HG03280 (cell line): ENCODE data around the gene MIER2.
"Not testable (repeated sequence)": the region's sequence is repeated elsewhere in the genome, so short reads cannot be mapped to it uniquely, and the experiment has no call there.

Experiments used
- ATAC-seq: cut with Tn5 transposase; IDR thresholded peaks from one replicate; pipeline ENCODE4 v1.9.1; 2021; ENCODE audit warnings: mild to moderate bottlenecking, moderate library complexity; ENCODE audit not compliant: unreplicated experiment

MIER2 gene

GRCh38 chr19:362683-363082 is 18.1 kb upstream of the MIER2 start:
- no peak for ATAC-seq

GRCh38 chr19:362154-362553 is 17.6 kb upstream of the MIER2 start:
- ATAC-seq: no peak

GRCh38 chr19:359653-359925 is 15.0 kb upstream of the MIER2 start:
- no peak for ATAC-seq

GRCh38 chr19:355536-355935 is 10.9 kb upstream of the MIER2 start:
- ATAC-seq: not testable (repeated sequence)

- ATAC-seq: no peak
These were observed 10.5 kb upstream of the MIER2 start for GRCh38 chr19:355134-355533.

- ATAC-seq: no peak
These were observed 7.5 kb upstream of the MIER2 start for GRCh38 chr19:351976-352625.

GRCh38 chr19:347946-348861 is 3.6 kb upstream of the MIER2 start:
- ATAC-seq: no peak

GRCh38 chr19:345320-345879 is 804 bp upstream of the MIER2 start:
- ATAC-seq: no peak

GRCh38 chr19:343941-344624 is 513 bp downstream of the MIER2 start:
- ATAC-seq: peak; percentile 44

- no peak for ATAC-seq
These were observed 1.1 kb downstream of the MIER2 start for GRCh38 chr19:343451-343931.

GRCh38 chr19:342801-343421 is 1.7 kb downstream of the MIER2 start:
- no peak for ATAC-seq

GRCh38 chr19:342128-342455 is 2.5 kb downstream of the MIER2 start:
- no peak for ATAC-seq

- ATAC-seq: no peak
These were observed 3.0 kb downstream of the MIER2 start for GRCh38 chr19:341386-342127.

GRCh38 chr19:340620-341385 is 3.8 kb downstream of the MIER2 start:
- ATAC-seq: no peak

GRCh38 chr19:339262-339887 is 5.2 kb downstream of the MIER2 start:
- no peak for ATAC-seq

GRCh38 chr19:338421-338820 is 6.2 kb downstream of the MIER2 start:
- no peak for ATAC-seq

GRCh38 chr19:336067-336614 is 8.5 kb downstream of the MIER2 start:
- no peak for ATAC-seq

- no peak for ATAC-seq
These were observed 9.0 kb downstream of the MIER2 start for GRCh38 chr19:335486-336066.

- no peak for ATAC-seq
These were observed 9.5 kb downstream of the MIER2 start for GRCh38 chr19:335072-335471.
